GM21529 (cell line): ENCODE results near the gene NADK2.
"Not testable (repeated sequence)": the region's sequence is repeated elsewhere in the genome, so short reads cannot be mapped to it uniquely, and the experiment has no call there.

ENCODE experiments used
- ATAC-seq: cut with Tn5 transposase; IDR thresholded peaks from one replicate; pipeline ENCODE4 v1.9.1; 2021; ENCODE audit not compliant: unreplicated experiment

NADK2 gene

GRCh38 chr5:36208786-36209185 lies 32.9 kb downstream of the NADK2 start:
- no peak for ATAC-seq

- ATAC-seq: no peak
These were observed 34.8 kb downstream of the NADK2 start for GRCh38 chr5:36206913-36207312.

- ATAC-seq: no peak
These were observed 36.4 kb downstream of the NADK2 start for GRCh38 chr5:36205329-36205728.

GRCh38 chr5:36202521-36202961 lies 39.2 kb downstream of the NADK2 start:
- no peak for ATAC-seq

- ATAC-seq: no peak
These were observed 41.2 kb downstream of the NADK2 start for GRCh38 chr5:36200513-36200912.

GRCh38 chr5:36199620-36200019 lies 42.1 kb downstream of the NADK2 start:
- ATAC-seq: no peak

- not testable (repeated sequence) for ATAC-seq
These were observed 42.9 kb downstream of the NADK2 start for GRCh38 chr5:36198783-36199182.

- ATAC-seq: no peak
These were observed 43.4 kb downstream of the NADK2 start for GRCh38 chr5:36198281-36198680.

- ATAC-seq: no peak
These were observed 48.0 kb downstream of the NADK2 start for GRCh38 chr5:36193746-36194145.

GRCh38 chr5:36184408-36184807 lies 57.3 kb downstream of the NADK2 start:
- not testable (repeated sequence) for ATAC-seq

GRCh38 chr5:36181774-36182173 lies 60.0 kb downstream of the NADK2 start:
- ATAC-seq: no peak

- no peak for ATAC-seq
These were observed 61.0 kb downstream of the NADK2 start for GRCh38 chr5:36180556-36181350.

- ATAC-seq: no peak
These were observed 61.8 kb downstream of the NADK2 start for GRCh38 chr5:36179950-36180349.

GRCh38 chr5:36178524-36178890 lies 63.2 kb downstream of the NADK2 start:
- ATAC-seq: no peak

- ATAC-seq: no peak
These were observed 63.8 kb downstream of the NADK2 start for GRCh38 chr5:36177715-36178523.

GRCh38 chr5:36177154-36177553 lies 64.6 kb downstream of the NADK2 start:
- ATAC-seq: peak; percentile 97

- ATAC-seq: no peak
These were observed 66.7 kb downstream of the NADK2 start for GRCh38 chr5:36175043-36175442.

GRCh38 chr5:36174119-36174518 lies 67.6 kb downstream of the NADK2 start:
- no peak for ATAC-seq

GRCh38 chr5:36173426-36173825 lies 68.3 kb downstream of the NADK2 start:
- no peak for ATAC-seq

GRCh38 chr5:36172599-36172998 lies 69.1 kb downstream of the NADK2 start:
- ATAC-seq: no peak

GRCh38 chr5:36170832-36171424 lies 70.8 kb downstream of the NADK2 start:
- ATAC-seq: no peak

GRCh38 chr5:36168737-36169136 lies 73.0 kb downstream of the NADK2 start:
- ATAC-seq: no peak
